ENCODE measurements around the gene MTNR1A.
"Not testable (repeated sequence)": the region's sequence is repeated elsewhere in the genome, so short reads cannot be mapped to it uniquely, and the experiment has no call there.

Gene MTNR1A

DNA sequence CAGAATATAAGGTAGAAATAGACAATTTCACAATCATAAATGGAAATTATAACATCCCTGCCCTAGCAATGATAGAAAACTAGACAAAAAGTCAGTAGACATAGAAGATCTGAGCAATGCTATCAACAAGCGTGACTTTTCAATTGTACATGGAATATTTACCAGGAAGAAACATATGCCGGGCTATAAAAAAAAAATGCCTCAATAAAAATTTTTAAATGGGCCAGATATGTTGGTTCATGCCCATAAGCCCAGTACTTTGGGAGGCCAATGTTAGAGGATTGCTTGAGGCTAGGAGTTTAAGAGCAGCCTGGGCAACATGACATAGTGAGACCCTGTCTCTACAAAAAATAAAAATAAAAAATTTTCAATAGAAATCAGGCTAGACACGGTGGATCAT lies 5.3 kb upstream of the MTNR1A start:
- DNase-seq, result no peak

DNA sequence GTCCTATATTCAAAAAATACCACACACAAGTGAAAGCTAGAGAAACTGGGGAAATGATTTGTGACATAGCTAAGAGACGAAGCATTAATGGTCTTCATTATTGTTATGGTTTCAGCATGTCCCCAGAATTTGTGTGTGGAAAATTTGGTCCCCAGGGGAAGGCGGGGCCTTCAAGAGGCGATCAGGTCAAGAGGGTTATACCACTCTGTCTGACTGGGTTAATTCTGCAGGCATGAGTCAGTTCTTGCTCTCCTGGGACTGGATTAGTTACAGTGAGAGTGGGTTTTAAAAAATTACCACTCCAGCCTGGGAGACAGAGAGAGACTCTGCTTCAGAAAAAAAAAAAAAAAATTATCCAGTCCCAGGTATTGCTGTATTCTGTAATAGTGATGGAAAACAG lies 2.1 kb upstream of the MTNR1A start:
- DNase-seq, result no peak

DNA sequence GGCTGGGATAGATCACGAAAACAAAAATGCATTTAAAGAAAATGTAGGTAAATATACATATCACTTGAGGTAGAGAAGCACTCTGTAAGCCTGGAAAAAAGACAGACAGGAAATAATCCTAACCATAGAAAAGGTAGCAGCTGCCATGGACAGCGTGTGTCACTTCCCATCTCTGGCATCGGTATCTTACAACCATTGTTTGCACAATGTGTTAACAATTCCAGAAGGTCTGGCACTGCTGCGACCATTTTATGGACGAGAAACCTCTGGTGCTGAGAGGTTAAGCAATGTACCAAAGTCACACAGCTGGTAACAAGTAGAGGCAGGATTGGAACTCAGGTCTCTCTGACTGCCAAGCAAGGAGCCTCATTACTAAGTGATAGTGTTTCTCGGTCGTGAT lies 1.7 kb upstream of the MTNR1A start:
- DNase-seq, result no peak

DNA sequence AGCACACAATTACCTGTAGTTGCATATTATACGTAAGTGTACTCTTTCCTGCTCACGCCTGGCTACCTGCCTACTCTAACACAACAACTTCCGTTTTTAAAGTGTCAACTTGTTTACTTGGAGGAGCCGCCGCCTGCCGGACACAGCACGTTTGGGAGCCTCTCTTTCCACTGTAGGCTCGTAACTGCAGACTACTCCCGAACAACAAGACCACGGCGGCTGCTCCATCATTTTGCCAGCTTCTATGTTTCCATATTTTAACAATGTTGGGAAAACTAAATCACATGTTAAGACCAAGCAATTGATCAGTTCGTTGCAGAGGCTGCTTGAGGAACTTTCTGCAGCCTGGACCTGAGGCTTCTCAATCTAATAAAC lies 841 bp downstream of the MTNR1A start:
- DNase-seq, result no peak

DNA sequence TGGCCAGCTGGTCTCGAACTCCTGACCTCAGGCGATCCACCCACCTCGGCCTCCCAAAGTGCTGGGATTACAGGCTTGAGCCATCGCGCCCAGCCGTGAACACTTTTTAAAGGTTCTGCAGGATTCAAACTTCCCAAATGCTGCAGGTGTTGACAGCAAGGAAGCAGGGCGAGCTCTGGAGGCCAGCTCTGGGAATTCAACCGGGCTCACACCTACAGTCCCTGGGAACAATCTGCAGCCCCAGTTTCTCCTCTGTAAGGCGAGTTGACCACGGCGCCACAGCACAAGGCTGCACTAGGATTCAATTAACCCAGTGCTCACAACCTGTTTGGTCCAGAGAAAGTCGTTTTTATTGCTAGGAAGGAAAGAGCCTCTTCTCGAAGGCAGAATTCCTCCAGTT lies 1.6 kb downstream of the MTNR1A start:
- no peak for DNase-seq

DNA sequence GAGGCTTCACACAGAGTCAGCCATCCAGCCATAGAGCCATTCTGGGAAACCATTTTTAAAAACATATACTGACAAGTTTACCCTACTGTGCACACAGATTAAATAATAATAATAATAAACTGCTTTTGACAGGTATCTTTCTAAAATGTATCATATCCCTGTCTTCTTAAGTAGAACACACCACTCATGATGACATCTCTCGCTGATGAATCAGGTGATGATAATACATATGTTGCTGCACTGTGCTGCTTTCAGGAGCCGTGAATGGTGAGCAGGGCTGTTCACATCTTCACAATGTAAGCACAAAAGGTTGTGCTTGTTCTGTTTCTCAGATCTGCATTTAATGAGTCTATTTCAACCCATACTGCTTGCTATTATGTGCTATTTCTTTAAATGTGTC lies 3.5 kb downstream of the MTNR1A start:
- no peak for DNase-seq

DNA sequence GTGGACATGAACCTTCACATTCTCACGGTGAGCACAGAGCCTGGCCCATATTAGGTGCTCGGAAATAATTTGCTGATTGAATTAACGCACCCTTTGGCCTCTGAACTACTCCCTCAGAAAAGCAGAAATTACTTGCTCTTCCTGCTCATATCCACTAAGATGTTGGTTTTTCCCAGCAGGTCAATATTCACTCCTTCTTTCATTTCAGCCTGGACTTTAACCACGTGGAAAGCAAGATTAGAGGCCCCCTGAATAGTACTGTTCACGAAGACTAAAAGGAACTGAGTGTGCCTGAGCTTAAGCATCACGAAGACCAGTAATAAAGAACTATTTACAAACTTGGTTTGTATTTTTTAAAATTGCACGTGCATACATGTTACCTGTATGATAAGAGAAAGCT lies 9.9 kb downstream of the MTNR1A start:
- no peak for DNase-seq

DNA sequence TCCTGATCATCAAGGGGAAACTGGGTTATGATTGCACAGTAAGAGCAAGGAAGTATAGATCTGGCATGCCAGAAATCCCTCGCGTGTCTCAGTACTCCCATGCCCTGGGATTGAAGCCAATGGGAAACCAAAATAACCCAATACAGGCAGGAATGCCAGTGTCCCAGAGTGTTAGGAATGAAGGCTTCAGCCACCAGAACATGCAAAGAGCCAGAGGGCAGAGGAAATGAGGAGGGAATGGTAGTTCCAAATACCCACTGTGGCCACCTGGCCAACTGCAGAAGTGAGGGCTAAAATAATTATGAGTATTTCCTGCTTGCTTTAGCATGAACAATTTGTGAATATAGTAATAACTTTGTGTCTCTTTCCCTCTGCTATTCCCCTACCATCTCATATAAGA lies 12.2 kb downstream of the MTNR1A start:
- DNase-seq, result no peak

DNA sequence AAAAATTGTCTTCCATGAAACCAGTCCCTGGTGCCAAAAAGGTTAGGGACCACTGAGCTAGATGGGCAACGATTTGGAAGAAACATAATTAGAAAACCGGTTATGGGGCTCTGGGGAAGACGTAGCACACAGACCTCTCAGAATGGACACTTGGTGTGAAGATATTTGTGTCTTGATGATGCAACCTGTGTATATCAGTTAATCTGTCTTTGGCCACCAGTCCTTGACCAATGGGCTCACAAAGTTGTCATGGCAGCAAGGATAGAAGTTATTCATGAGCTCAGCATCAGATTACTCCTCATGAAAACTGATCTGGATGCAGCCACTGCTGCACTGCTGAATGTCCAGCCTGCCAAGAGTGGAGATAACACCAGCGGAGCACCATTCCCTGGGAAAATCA lies 13.6 kb downstream of the MTNR1A start:
- no peak for DNase-seq

DNA sequence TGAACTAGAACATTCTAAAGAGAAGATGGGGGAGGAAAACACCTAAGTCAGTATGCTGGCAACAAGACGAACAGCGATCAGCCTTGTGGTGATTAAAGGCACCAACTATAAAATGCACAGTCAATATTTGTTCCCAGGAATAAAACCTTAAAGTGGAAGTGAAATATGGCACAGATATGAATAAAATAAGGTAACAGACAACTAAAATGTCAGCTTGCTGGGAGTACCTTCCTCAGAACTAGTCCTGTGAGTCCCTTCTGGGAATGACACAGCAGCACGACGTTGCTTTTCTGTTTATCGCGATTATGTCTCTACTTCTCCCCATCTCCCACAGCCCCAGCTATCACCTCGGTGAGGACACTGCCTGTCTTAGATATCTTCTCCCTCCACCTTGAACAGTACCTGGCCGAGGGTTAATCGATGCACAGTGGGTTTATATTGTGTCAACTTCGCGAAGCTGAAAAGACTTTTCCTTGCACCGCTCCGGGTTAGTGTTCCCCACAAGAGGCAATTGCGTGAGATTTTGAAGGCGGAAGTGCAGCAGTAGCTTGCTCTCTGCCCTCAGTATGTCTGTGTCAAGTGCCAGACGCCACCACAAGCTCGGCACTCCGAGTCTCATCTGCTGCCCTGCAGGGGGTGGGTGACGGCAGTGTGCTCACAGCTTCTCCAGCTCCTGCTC lies 17.4 kb downstream of the MTNR1A start:
- no peak for DNase-seq

DNA sequence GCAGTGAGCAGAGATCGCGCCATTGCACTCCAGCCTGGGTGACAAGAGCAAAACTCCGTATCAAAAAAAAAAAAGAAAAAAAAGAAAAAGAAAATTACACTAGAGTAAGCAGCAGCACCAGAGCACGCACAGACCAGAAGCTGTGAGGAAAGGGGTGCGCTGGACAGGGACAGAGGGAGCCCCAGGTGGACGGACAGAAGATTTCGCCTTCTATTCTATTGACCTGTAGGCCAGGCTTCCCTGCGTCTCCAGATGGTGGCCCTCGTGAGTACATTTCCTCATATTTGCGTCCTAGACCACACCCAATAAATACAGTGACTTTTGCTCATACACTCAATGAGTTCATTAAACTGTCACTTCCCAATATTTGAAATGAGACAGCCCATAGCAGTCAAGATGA lies 19.1 kb downstream of the MTNR1A start:
- DNase-seq, result no peak

DNA sequence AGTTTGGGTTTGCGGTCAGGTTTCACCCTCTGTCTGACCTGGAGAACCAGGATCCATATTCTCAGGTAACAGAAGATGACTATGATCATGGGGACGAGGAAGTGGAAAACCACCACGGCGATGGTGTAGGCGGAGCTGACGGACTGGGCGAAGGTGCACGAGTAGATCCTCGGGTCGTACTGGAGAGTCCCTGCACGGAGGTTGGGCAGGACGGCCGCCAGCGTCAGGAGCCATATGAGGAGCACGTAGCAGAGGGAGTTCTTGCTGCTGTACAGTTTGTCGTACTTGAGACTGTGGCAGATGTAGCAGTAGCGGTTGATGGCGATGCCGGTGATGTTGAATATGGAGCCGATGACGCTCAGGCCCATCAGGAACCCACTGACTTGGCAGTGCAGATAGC lies 21.3 kb downstream of the MTNR1A start:
- DNase-seq, result no peak

DNA sequence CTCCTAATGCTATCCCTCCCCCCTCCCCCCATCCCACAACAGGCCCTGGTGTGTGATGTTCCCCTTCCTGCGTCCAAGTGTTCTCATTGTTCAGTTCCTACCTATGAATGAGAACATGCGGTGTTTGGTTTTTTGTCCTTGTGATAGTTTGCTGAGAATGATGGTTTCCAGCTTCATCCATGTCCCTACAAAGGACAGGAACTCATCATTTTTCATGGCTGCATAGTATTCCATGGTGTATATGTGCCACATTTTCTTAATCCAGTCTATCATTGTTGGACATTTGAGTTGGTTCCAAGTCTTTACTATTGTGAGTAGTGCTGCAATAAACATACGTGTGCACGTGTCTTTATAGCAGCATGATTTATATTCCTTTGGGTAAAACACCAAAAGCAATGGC lies 31.4 kb downstream of the MTNR1A start:
- DNase-seq, result not testable (repeated sequence)

DNA sequence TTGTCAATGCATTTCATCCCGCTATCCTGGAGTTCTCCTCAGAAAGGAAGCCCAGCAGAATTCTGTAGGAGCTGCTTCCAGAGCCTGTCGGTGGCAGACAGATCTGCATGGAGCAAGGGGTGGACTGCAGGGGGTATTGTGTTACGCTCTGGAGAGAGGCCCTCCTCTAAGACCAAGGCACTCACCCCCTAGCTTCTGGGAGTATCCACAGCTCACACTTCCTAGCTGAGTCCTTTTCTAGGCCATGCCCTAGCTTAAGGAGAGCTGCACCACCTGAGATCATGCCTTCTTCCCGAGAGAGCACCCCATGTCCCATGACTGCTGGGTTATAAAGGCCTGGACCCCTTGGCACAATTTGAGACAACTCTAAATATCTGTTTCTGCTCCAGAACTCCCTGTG lies 39.1 kb downstream of the MTNR1A start:
- no peak for DNase-seq

DNA sequence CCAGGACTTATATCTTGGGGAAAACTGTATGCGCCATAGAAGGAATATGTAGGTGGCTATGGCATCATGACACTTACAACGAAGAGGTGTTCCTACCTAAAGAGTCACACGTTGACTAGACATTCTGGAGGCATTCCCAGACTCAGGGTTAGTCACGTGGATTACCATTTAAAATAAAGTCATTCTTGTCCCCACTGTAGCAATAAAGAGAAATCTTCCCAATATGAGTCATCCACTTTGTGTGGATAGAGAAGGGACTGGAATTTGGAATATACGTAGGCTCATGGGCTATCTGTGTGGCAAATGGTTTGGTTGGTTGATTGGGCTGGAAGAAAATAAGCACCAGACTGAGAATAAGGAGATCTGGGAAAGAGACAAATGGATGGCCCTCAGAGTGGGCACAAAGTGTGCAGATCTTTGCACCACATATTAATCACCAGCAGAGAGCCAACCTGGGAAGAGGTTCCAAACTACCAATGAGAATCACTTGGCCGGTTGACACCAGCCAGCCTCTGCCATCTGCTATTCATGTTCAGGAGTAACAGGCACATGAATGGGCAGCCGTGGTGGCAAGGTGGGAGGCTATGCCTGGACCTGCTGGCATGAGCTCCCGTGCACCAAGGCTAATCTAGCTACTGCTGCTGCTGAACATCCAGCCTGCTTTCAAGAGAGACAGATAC lies 41.0 kb downstream of the MTNR1A start:
- no peak for DNase-seq

DNA sequence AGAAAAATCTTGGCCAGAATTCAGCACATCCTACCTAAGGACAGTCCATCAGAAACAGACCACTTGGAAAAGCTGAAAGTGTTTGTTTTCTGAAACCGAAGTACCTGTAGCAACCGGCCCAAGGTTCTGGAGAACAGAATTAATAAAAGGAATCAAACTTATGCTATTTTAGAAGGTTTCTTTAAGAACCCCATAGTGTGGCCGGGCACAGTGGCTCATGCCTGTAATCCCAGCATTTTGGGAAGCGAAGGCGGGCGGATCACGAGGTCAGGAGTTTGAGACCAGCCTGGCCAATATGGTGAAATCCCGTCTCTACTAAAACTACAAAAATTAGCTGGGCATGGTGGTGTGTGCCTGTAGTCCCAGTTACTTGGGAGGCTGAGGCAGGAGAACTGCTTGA lies 50.6 kb downstream of the MTNR1A start:
- DNase-seq, result not testable (repeated sequence)

DNA sequence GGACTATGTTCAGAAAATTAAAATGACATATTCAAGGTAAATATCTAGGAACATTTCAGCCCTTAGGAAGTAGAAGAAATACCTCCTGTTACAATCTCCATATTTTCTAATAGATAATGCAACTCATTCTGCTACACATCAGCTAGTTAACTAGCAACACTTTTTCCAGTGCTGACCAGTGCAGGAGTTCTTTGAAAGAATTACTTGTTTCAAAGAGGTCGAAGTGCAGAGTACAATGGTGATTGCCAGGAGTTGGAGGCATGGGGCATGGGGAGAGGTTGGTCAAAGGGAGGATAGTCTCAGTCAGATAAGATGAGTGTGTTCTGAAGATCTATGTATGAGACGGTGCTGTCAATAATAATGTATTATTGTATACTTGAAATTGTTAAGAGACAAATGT lies 53.1 kb downstream of the MTNR1A start:
- no peak for DNase-seq

DNA sequence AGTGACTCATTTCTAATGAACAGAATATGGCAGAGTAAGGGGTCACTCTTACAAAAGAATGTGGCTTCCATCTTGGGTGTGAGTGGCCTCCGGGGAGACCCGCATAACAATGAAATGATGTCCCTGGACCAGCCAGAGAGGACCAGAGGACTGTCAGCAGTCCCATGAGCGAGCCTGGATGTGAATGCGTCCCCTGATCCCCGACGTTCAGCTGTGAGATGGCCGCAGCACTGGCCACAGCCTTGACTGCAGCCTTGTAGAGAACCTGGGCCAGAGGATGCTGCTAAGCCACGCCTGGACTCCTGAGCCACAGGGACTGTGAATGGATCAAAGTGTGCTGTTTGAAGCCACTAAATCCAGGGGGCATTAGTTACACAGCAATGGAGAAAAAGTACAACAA lies 53.8 kb downstream of the MTNR1A start:
- no peak for DNase-seq

DNA sequence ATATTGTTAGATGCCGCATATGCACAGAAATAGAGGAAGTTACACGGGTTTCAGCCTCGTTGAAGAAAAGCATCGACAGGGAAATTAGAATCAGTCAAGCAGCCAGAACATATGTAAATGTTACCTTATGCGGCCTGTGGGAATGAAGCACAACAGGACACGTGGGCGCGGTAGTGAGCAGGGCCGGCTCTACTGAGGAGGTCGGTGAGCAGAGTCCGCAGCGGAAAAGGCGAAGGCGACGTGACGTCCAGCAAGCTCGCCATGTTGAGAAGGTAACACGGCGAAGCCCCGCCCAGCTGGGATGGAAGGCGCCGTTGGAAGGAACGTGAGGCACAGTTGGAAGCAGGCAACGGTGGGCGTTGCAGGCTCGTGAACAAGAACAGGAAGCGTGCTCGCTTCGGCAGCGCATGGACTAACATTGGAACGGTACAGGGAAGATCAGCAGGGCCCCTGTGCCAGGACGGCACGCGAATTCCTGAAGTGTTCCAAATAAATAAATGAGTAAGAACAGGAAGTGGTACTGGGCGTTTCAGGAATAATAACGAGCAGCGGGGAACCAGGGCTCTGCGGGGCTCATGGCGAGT lies 54.6 kb downstream of the MTNR1A start:
- no peak for DNase-seq

DNA sequence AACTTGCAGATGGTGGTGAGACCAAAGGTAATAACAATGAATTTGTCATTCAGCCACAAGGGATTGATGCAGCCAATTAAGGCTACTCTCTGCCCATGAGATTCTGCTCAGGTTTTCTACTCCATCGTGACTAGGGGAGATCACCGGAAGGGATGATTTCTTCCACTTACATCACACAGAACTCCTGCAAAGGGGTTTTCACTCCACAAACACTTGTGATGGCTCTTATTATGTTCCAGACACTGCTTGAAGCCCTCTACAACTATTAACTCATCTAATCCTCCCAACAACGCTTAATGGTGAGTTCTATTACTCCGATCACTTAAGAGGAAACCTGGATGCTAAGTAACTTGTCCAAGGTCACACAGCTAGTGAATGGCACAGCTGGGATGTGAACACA lies 55.9 kb downstream of the MTNR1A start:
- DNase-seq, result no peak

DNA sequence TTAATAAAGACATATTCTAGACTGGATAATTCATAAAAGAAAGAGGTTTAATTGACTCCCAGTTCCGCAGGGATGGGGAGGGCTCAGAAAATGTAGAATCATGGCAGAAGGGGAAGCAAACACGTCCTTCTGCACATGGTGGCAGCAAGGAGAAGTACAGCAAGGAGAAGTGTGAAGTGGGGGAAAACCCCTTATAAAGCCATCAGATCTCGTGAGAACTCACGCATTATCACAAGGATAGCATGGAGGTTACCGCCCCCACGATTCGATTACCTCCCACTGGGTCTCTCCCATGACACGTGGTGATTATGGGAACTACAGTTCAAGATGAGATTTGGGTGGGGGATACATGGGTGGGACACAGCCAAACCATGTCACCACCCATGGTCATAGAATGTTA lies 58.3 kb downstream of the MTNR1A start:
- no peak for DNase-seq

DNA sequence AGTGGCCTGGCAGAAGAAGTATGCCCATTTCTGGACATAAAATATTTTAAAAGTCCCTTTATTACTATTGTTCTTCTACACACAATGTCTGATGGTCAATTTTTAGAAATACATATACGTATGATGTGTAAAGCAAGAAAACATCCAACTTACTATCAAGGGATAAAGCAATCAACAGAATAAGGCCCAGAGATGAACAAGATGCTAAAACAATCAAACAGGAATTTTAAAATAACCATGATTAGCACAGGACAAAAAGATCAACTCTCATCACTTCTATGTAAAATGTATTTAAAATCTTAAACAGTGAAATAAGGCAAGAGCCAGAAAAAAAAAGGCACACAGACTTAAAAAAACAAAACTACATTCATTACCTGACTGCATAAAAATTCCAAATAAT lies 60.9 kb downstream of the MTNR1A start:
- no peak for DNase-seq

DNA sequence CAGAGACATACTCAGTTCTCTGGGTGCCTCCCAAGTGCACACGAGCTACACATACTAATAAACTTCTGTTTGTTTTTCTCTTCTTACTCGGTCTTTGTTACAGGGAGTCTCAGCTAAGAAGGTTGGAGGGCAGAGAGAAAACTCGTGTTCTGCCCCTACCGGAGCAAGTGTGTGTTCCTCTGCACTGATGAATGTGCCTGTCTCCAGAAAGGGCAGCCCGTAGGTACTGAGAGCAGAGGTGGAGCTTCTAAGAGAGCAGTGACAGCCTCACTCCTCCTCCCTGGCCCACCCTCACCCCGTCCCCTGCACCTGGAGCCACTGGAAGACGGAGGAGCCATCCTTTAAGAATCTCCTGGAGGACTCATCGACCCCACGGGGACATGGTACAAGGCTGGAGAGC lies 67.6 kb downstream of the MTNR1A start:
- no peak for DNase-seq

DNA sequence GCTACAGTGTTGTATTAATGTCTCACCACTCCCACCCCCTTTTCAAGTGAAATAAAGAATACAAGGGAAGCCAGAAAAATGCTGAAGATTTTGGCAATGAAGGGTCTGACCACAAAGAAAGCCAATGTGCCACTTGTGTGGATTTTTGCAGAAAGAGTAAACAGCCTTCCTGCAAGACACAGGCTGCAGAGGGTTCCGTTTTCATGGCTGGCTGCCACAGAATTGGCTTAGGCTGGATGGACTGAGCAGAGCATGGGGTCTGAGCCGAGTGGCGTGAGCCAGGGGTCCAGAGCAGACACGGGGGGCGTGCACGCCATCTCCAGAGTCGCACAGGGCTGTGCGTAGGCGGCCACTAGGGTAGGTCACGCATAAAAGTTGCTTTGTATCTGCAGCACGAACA lies 69.2 kb downstream of the MTNR1A start:
- no peak for DNase-seq

DNA sequence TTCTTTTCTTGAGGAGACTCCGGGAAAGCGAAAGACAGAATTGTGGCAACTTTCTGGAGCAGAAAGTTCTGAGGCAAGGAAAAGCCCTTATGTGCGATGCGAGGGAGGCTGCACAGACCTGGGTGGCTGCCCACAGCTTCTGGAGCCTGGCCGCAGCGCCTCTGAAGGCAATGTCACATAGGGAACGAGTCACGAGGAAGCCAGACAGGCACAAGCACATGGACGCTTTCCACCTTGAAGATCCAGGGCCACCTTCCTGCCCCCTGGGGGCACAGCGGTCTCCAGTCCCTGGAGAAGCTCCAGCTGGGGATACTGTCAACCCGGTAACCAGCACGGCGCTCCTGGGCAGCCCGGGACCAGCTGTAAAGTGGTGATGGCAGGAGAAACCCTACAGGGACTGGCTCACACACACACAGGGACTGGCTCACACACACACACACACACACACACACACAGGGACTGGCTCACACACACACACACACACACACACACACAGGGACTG lies 69.8 kb downstream of the MTNR1A start:
- no peak for DNase-seq

Measured in NCI-H1417 treated with DMSO at 0.1 percent for 48 hours (cell line).